Activated naive CD4-positive, alpha-beta T cell treated with anti-CD3 and anti-CD28 coated beads, Interleukin-2, amount 10 ng/mL, durations not matched to agents 7 days and 5 days (primary cell): ENCODE data around the gene HPGDS.
"Not testable (repeated sequence)": the region's sequence is repeated elsewhere in the genome, so short reads cannot be mapped to it uniquely, and the experiment has no call there.

Experiments
- CTCF ChIA-PET: fragments of 350-600 bp; sonication (Branson Sonifier 250); formaldehyde crosslinking; loops from one replicate; lab custom pipeline; 2021; ENCODE audit warnings: antibody characterized with exemption; lab: Charles Lee
- DNase-seq: peaks from one replicate; pipeline ENCODE4 v3.0.0-alpha.2; 2020
- H3K27ac Mint-ChIP-seq: one replicate; pipeline ENCODE4 v1.8.0; 2021; ENCODE audit warnings: mild to moderate bottlenecking, moderate library complexity, mixed read lengths
- H3K27me3 Mint-ChIP-seq: one replicate; pipeline ENCODE4 v1.8.0; 2021; ENCODE audit warnings: mild to moderate bottlenecking, mixed read lengths
- H3K36me3 Mint-ChIP-seq: one replicate; pipeline ENCODE4 v1.8.0; 2021; ENCODE audit warnings: mixed read lengths
- H3K4me1 Mint-ChIP-seq: one replicate; pipeline ENCODE4 v1.8.0; 2021; ENCODE audit warnings: mixed read lengths
- H3K4me3 Mint-ChIP-seq: one replicate; pipeline ENCODE4 v1.8.0; 2021; ENCODE audit warnings: mild to moderate bottlenecking, moderate library complexity, mixed read lengths
- H3K9me3 Mint-ChIP-seq: one replicate; pipeline ENCODE4 v1.8.0; 2021; ENCODE audit warnings: mixed read lengths

HPGDS gene

DNA sequence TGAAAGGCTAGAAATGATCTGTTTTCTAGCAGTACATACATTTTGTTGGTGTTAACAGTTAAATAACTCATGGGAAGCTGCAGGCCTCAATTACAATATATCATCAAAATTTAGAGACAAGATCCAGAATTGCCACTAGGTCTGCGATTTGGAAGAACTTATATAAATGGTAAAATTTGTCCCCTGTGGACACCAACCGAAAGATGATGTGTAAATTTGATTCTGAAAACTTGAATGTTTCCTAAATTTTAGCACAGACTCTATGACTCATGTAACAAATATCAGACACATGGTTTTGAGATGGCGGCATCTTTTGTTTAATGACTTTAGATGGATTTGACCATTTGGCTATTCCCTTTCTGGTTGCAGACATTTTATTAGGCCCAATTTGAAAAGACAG is 6.0 kb upstream of the HPGDS start:
- Mint-ChIP-seq H3K4me3 (no peak overlapping the region), H3K36me3 (no peaks in the 10 kb centered on the region), H3K27me3 (peaks cover 21% of the 10 kb centered on the region), H3K27ac (no peak overlapping the region), H3K9me3 (no peaks in the 10 kb centered on the region), H3K4me1 (peaks cover 13% of the 10 kb centered on the region)
- no peak for DNase-seq
- CTCF ChIA-PET, result interaction anchor here (0.7 kb wide), 1 partner anchor 24 kb away, joined by 3 read pairs; no protein-coding TSS in a partner anchor

GRCh38 chr4:94346541-94346940 is 3.9 kb upstream of the HPGDS start:
- no peak overlapping the region for H3K27ac Mint-ChIP-seq
- CTCF ChIA-PET, result no interaction called here
- no peaks in the 10 kb centered on the region for H3K36me3 Mint-ChIP-seq
- no peak overlapping the region for H3K4me3 Mint-ChIP-seq
- H3K9me3 Mint-ChIP-seq, result no peaks in the 10 kb centered on the region
- peaks cover 15% of the 10 kb centered on the region for H3K4me1 Mint-ChIP-seq
- H3K27me3 Mint-ChIP-seq, result peaks cover 12% of the 10 kb centered on the region
- DNase-seq, result no peak

DNA sequence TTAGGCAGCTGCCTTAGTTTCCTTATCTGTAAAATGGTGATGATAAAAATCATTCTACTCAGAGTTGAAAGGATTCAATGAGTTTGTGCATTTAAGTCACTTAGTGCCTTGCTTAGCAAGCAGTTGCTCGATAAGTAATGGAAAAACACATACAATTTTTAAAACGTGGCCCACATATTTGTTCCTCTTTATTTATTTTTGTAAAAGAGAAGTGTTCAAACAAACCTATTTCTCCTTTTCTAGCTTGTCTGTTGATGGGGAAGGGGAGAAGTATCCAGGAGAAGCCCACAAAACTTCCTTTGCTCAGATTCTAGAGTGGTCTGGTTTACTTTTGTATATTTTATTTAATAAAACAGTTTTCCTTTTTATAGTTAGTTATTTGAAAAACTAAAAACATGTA is 3.3 kb upstream of the HPGDS start:
- CTCF ChIA-PET, result no interaction called here

GRCh38 chr4:94345266-94345665 is 2.6 kb upstream of the HPGDS start:
- H3K36me3 Mint-ChIP-seq, result no peaks in the 10 kb centered on the region
- H3K27ac Mint-ChIP-seq, result no peak overlapping the region

More for the DNA sequence above, 3.3 kb upstream of the HPGDS start:
- no peaks in the 10 kb centered on the region for H3K9me3 Mint-ChIP-seq
- H3K4me3 Mint-ChIP-seq, result no peak overlapping the region
- peaks cover 6% of the 10 kb centered on the region for H3K27me3 Mint-ChIP-seq
- peaks cover 15% of the 10 kb centered on the region for H3K4me1 Mint-ChIP-seq
- no peaks in the 10 kb centered on the region for H3K36me3 Mint-ChIP-seq
- H3K27ac Mint-ChIP-seq, result no peak overlapping the region
- DNase-seq, result no peak

DNA sequence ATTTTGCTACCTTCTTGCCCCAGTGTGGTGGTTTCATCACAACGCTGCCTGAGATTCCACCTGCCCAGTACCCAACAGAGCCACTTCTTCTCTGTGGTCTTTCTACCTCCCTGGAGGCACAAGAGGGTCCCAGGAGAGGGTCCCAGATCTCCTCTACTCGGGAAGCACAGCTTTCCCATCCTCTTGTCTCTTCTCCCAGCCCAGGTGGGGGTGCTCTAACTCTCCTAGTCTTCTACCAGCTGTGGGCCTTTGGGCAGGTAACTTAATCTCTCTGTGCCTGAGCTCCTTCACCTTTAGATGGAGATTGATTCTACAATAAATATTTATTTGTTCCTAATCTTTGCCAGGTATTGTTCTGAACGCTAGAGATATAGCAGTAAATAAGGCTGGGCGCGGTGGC is 1.8 kb upstream of the HPGDS start:
- CTCF ChIA-PET, result no interaction called here
- H3K9me3 Mint-ChIP-seq, result no peaks in the 10 kb centered on the region
- H3K4me3 Mint-ChIP-seq, result no peak overlapping the region
- no peak for DNase-seq
- H3K27ac Mint-ChIP-seq, result no peak overlapping the region
- H3K27me3 Mint-ChIP-seq, result no peaks in the 10 kb centered on the region
- H3K36me3 Mint-ChIP-seq, result no peaks in the 10 kb centered on the region
- peaks cover 20% of the 10 kb centered on the region for H3K4me1 Mint-ChIP-seq

More at GRCh38 chr4:94345266-94345665, 2.6 kb upstream of the HPGDS start:
- no peak overlapping the region for H3K4me3 Mint-ChIP-seq
- no peaks in the 10 kb centered on the region for H3K27me3 Mint-ChIP-seq
- CTCF ChIA-PET, result no interaction called here
- peaks cover 15% of the 10 kb centered on the region for H3K4me1 Mint-ChIP-seq
- no peak for DNase-seq
- H3K9me3 Mint-ChIP-seq, result no peaks in the 10 kb centered on the region

- Mint-ChIP-seq H3K4me3 (no peak overlapping the region), H3K4me1 (peaks cover 25% of the 10 kb centered on the region), H3K27ac (no peak overlapping the region), H3K36me3 (no peaks in the 10 kb centered on the region), H3K9me3 (no peaks in the 10 kb centered on the region), H3K27me3 (no peaks in the 10 kb centered on the region)
- CTCF ChIA-PET, result no interaction called here
- DNase-seq, result no peak
These were observed 910 bp downstream of the HPGDS start for GRCh38 chr4:94341481-94342370.

DNA sequence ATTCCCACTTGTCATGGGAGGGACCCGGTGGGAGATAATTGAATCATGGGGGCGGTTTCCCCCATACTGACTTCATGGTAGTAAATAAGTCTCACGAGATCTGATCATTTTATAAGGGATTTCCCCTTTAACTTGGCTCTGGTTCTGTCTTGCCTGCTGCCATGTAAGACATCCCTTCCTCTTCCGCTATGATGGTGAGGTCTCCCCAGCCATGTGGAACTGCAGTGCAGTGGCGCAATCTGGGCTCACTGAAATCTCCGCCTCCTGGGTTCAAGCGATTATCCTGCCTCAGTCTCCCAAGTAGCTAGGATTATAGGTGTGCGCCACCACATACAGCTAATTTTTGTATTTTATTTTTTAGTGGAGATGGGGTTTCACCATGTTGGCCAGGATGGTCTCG is 2.9 kb downstream of the HPGDS start:
- Mint-ChIP-seq H3K4me3 (no peak overlapping the region), H3K9me3 (no peaks in the 10 kb centered on the region), H3K4me1 (peaks cover 22% of the 10 kb centered on the region), H3K27me3 (peaks cover 4% of the 10 kb centered on the region), H3K27ac (no peak overlapping the region), H3K36me3 (no peaks in the 10 kb centered on the region)
- CTCF ChIA-PET, result interaction anchor here (1.6 kb wide), 1 partner anchor 35 kb away, joined by 3 read pairs; no protein-coding TSS in a partner anchor
- peak; percentile 20 for DNase-seq

DNA sequence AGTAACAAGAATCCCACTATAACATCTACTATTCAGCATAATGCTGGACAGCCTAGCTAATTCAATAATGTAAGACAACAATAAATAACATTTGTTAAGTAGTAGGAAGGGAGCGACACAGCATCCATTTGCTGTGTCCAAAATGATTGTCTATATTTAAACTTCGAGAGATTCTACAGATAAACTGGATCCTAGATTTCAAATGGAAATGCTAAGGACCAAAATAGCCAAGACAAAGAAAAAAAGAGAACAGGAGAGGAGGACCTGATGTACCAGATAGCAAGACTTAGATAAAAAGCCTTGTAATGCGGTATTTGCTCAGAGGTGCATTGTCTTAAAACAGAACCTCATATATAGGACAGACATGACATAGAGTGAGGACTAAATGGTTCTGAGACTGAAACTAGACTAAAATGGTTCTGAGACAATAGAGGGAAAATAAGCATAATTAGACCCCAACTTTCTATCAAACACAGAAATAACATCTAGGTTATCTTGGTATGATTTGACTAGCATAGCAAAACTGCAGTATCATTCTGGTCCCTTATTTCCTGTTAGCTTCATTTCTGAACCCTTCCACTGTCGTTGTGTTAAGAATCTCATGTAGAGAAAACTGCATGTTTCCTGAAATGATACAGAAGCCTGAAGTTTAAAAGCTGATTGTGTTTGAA is 3.8 kb downstream of the HPGDS start:
- H3K36me3 Mint-ChIP-seq, result no peaks in the 10 kb centered on the region
- H3K9me3 Mint-ChIP-seq, result no peaks in the 10 kb centered on the region
- DNase-seq, result no peak
- H3K27me3 Mint-ChIP-seq, result peaks cover 4% of the 10 kb centered on the region
- peaks cover 22% of the 10 kb centered on the region for H3K4me1 Mint-ChIP-seq
- H3K27ac Mint-ChIP-seq, result peak overlapping the region; percentile 64
- CTCF ChIA-PET, result interaction anchor here (1.2 to 1.6 kb wide), 2 partner anchors 34 to 37 kb away, joined by 3 to 4 read pairs; no protein-coding TSS in a partner anchor
- H3K4me3 Mint-ChIP-seq, result no peak overlapping the region

- DNase-seq, H3K4me3 Mint-ChIP-seq, H3K36me3 Mint-ChIP-seq, H3K27ac Mint-ChIP-seq, H3K9me3 Mint-ChIP-seq, H3K27me3 Mint-ChIP-seq: not testable (repeated sequence)
- CTCF ChIA-PET, result interaction anchor here (1.4 kb wide), 1 partner anchor 53 kb away, joined by 6 read pairs; no protein-coding TSS in a partner anchor
- peaks cover 14% of the 10 kb centered on the region for H3K4me1 Mint-ChIP-seq
These were observed 5.8 kb downstream of the HPGDS start for GRCh38 chr4:94336791-94337190.

DNA sequence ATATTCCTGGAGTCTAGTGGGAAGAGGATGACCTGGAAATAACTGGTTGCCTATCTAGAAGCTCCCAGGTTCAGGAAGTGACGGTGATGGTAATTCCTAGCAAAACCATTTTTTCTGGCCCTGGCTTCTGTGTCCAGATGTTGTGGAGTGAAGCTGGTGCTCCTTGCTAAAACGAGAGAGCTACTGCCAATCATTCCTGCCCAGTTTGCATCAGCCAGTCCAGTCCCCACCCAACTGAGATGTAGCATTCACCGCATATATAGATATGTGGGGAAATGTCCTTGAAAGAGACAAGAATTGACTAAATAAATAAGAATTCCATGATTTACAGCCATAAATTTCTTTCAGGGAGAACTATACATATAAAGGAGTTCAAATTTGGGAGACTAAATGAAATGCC is 6.3 kb downstream of the HPGDS start:
- DNase-seq, result no peak
- Mint-ChIP-seq H3K27ac (no peak overlapping the region), H3K36me3 (no peaks in the 10 kb centered on the region), H3K4me3 (no peak overlapping the region), H3K9me3 (no peaks in the 10 kb centered on the region), H3K4me1 (peaks cover 14% of the 10 kb centered on the region), H3K27me3 (peaks cover 4% of the 10 kb centered on the region)
- CTCF ChIA-PET, result interaction anchor here (1.4 kb wide), 1 partner anchor 54 kb away, joined by 6 read pairs; no protein-coding TSS in a partner anchor

GRCh38 chr4:94334962-94335361 is 7.7 kb downstream of the HPGDS start:
- H3K4me3 Mint-ChIP-seq, result no peak overlapping the region
- no peak for DNase-seq

GRCh38 chr4:94334476-94334875 is 8.2 kb downstream of the HPGDS start:
- Mint-ChIP-seq H3K27ac (no peak overlapping the region), H3K4me3 (no peak overlapping the region), H3K27me3 (peaks cover 4% of the 10 kb centered on the region), H3K4me1 (peaks cover 9% of the 10 kb centered on the region), H3K36me3 (no peaks in the 10 kb centered on the region), H3K9me3 (no peaks in the 10 kb centered on the region)
- DNase-seq, result no peak
- CTCF ChIA-PET, result no interaction called here

More at GRCh38 chr4:94334962-94335361, 7.7 kb downstream of the HPGDS start:
- Mint-ChIP-seq H3K4me1 (peaks cover 14% of the 10 kb centered on the region), H3K27me3 (peaks cover 4% of the 10 kb centered on the region), H3K36me3 (no peaks in the 10 kb centered on the region), H3K9me3 (no peaks in the 10 kb centered on the region), H3K27ac (no peak overlapping the region)
- CTCF ChIA-PET, result no interaction called here

DNA sequence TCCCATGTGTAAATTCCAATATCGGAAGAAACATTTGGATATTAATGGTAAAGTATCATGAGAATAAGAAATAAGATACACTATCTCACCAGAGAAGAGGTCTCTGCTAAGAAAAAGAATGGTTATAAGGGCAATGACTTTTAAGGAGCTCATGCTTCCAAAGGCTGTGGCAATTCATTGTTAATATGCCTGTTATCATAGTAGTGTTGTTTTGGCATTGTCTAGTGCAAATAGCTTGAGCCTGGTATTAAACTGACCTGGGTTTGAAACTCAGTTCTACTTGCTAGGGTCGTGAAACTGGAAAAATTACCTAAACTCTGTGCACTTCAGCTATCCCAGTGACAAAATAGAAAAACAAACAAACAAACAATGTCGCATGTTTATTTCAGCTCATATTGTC is 8.8 kb downstream of the HPGDS start:
- DNase-seq, result no peak
- no peak overlapping the region for H3K4me3 Mint-ChIP-seq
- H3K9me3 Mint-ChIP-seq, result no peaks in the 10 kb centered on the region
- H3K36me3 Mint-ChIP-seq, result no peaks in the 10 kb centered on the region
- peaks cover 4% of the 10 kb centered on the region for H3K4me1 Mint-ChIP-seq
- no peak overlapping the region for H3K27ac Mint-ChIP-seq
- H3K27me3 Mint-ChIP-seq, result peaks cover 4% of the 10 kb centered on the region
- CTCF ChIA-PET, result interaction anchor here (0.9 kb wide), 1 partner anchor 56 kb away, joined by 3 read pairs; no protein-coding TSS in a partner anchor

- Mint-ChIP-seq H3K27ac (no peak overlapping the region), H3K4me1 (no peaks in the 10 kb centered on the region), H3K4me3 (no peak overlapping the region), H3K27me3 (peaks cover 4% of the 10 kb centered on the region), H3K9me3 (no peaks in the 10 kb centered on the region), H3K36me3 (no peaks in the 10 kb centered on the region)
- CTCF ChIA-PET, result interaction anchor here (0.8 to 1.3 kb wide), 3 partner anchors 57 to 76 kb away, joined by 3 read pairs; no protein-coding TSS in a partner anchor
- no peak for DNase-seq
These were observed 9.5 kb downstream of the HPGDS start for GRCh38 chr4:94332983-94333590.
